Activated T-cell treated with anti-CD3 and anti-CD28 coated beads, Interleukin-2, amount 50 U/mL, for 48 hours (primary cell): ENCODE measurements around the gene PRX.
"Not testable (repeated sequence)": the region's sequence is repeated elsewhere in the genome, so short reads cannot be mapped to it uniquely, and the experiment has no call there.

ENCODE experiments used
- DNase-seq, 2 experiments: peaks; one replicate each; pipeline ENCODE4 v3.0.0-alpha.2; 2020

PRX gene

GRCh38 chr19:40413291-40413845 lies at the start of gene PRX:
PRX (minus strand) TSS chr19:40413378; CDS start chr19:40407932, 5,446 bp downstream.
- no peak for DNase-seq

GRCh38 chr19:40461669-40462221 lies 48.6 kb upstream of the PRX start:
- no peak for DNase-seq

DNA sequence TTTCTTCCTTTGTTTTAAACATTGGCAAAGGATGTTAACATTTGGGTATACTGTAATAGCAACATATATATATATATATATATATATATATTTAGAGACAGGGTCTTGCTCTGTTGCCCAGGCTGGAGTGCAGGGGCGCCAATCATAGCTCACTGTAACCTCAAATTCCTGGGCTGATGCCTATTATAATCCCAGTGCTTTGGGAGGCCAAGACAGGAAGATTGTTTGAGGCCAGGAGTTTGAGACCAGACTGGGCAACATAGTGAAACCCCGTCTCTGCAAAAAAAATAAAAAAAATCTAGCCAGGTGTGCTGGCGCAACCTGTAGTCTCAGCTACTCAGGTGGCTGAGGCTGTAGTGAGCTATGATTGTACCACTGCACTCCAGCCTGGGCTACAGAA lies 47.0 kb upstream of the PRX start:
- DNase-seq, result no peak

- no peak for DNase-seq
These were observed 45.4 kb upstream of the PRX start for GRCh38 chr19:40458597-40458974.

DNA sequence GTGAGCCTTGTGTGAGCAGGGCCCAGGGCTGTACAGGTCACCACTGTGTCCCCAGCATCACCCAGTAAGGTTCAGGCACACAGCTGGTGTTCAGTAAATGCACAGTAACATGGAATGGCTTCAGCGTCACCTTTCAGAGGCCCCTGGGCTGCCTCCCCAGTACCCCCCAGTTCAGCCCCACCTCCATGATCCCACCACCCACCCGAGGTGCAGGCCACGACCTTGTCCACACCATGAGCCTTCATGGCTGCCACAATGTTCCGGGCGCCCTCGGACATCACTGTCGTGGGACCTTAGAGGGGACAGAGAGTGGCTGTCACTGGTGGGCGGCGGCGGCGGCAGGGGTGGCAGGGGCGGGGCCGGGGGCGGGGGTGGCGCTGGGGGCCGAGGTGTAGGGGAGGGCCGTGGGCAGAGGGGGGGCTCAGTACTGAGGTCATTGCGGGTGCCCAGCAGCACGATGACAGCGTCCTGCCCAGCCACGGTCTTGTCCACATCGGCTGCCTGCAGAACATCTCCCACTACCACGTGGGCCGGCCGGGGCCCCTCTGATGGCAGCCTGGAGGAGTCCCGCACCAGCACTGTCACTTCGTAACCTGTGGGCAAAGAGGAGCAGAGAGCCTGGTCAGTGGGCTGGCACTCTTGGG lies 44.9 kb upstream of the PRX start:
- DNase-seq, result no peak

DNA sequence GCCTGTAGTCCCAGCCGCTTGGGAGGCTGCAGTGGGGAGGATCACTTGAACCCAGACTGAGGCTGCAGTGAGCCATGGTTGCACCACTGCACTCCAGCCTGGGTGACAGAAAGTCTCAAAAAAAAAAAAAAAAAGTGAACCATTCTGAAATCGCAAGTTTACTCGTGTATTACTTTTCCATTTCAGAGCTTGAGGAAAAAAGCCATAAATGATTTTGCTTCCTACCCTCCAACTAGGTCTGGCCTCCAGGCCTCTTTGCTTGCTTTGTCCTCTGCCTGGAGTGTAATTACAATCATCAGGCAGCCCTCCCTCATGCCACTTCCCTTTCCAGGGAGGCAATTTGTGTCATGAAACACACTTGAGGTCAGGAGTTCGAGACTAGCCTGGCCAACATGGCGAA lies 43.9 kb upstream of the PRX start:
- no peak for DNase-seq

DNA sequence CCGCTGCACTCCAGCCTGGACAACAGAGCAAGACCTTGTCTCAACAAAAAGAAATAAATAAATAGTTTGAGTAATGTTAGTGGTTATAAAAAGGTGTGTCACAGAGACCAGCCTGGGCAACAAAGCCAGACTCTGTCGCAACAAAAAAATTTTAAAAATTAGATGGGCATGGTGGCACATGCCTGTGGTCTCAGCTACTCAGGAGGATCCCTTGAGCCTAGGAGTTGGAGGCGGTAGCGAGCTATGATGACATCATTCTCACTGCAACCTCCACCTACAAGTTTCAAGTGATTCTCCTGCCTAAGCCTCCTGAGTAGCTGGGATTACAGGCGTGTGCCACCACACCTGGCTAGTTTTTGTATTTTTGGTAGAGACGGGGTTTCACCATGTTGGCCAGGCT lies 40.8 kb upstream of the PRX start:
- DNase-seq, result not testable (repeated sequence)

DNA sequence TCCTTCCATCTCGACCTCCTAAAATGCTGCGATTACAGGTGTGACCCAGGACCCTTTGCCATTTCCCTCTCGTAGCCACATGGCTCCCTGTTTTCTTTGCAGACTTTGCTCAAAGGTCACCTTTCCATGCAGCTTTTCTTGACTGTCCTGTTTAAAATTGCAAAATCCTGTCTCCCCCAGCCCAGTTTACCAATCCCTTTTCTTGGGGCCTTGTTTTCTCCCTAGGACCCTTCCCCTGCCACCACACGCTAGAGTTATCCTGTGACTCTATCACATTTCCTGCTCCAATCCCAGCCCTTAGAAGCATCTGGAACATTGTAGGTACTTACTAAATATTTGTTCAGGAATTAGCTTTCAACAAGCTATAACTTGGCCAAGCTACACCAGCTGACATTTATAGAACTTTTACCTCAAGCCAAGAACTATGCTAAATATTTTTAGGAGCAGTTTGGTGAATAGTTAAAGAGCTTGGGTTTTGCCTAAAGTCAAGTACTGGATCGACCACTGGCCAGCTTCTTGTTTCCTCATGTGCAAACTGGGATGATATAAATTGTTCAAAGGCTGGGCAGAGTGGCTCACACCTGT lies 40.1 kb upstream of the PRX start:
- DNase-seq, result no peak

DNA sequence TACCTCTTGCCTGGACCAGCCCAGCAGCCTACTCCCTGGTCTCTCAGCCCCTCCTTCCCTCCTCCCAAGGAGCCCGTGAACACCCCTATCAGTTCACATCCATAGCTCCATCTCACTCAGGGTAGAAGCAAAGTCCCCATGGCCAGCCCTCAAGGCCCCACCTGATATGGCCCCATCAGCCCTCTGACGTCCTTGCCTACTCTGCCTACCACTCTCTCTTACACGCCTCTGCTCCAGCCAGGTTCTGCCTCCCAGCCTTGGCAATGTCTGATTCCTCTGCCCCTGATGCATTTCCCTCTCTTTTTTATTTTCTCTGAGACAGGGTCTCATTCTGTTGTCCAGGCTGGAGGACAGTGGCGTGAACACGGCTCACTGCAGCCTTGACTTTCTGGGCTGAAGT lies 38.8 kb upstream of the PRX start:
- no peak for DNase-seq

GRCh38 chr19:40450664-40451063 lies 37.5 kb upstream of the PRX start:
- DNase-seq, result no peak

- no peak for DNase-seq
These were observed 36.3 kb upstream of the PRX start for GRCh38 chr19:40449506-40449905.

DNA sequence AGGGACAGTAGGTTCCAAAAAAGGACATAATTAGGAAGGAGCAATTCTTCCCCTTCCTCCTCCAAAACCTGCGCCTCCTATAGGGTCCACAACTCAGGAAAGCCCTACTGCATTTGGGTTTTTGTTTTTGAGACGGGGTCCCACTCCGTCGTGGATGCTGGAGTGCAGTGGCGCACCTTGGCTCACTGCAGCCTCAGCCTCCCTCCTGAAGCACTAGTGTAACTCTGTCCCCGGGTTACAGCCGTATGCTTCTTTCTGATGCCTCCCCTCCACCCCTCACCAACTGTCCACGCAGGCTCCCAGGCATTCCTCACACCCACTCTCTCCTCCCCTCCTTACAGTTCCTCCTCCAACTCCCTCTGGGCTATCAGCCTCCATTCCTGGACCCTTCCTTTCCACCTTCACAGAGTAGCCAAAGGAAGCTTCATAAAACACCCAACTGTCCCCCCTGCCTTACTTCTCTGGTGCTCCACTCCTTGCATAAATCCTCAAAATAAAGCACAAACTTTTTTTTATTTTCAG lies 33.1 kb upstream of the PRX start:
- DNase-seq, result no peak

- no peak for DNase-seq
These were observed 32.6 kb upstream of the PRX start for GRCh38 chr19:40445780-40446262.

DNA sequence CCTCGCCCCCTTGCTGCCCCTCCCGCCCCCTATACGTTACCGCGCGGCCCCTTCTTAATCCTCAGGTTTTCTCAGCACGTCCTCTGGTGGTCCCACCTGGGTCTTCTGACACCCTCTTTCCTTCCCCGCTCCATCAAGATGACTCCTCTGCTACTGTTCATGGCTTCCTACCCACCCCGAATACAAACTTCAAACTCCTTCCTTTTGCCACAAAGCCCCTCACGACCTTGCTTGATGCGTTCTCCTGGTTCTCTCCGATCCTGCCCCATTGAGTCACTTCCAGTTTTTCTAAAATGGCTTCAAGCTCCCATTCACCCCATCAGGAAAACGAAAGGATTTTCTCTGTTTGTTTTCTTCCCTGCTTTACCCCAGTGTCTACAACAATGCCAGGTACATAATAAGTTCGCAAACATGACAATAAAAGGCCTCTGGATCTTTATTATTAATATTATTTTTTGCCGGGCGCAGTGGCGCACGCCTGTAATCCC lies 31.7 kb upstream of the PRX start:
- no peak for DNase-seq

DNA sequence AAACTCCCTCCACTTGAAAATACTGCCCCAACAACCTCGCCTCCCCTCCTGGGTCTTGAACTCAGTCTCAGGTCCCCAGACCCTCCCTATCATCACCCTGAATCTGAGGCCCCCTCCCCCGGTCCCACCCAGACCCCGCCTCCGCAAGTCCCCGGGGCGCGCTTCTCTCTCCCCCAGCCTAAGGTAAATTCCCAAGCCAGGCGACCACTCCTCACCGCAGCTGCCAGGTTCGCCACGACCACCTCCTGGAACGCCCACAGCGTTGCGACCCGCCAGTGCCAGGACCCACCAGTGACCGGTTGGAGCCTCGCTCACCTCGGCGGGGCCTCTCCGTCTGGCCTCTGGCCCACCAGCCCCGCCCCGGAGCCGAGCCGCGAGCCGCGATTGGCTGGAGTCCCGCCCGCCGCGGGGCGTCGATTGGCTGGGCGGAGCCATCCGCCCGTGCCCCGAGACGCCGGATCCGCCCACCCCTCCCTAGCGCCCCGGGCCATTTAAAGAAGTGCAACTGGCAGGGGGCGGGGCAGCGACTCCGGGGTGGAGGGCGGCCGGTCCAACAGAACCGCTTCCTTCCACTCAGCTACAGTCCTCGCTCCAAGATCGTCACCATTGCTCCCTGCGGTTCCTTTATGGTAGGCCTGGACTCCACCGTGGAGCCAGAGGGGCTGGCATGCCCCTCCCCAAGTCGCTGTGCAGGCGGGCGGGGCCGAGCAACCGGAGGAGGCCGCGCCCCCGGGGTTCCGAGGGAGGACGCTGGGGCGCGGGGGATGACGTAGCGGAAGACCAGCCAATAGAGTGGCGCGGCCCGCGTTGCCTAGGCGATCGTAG lies 31.0 kb upstream of the PRX start, which contains the start of gene SERTAD3:
TSS of gene SERTAD3 (minus strand) at position 336 of the 825 bp plus-strand sequence. CDS start 2,255 bp downstream, outside the sequence.
- DNase-seq, result peak; percentile 98

DNA sequence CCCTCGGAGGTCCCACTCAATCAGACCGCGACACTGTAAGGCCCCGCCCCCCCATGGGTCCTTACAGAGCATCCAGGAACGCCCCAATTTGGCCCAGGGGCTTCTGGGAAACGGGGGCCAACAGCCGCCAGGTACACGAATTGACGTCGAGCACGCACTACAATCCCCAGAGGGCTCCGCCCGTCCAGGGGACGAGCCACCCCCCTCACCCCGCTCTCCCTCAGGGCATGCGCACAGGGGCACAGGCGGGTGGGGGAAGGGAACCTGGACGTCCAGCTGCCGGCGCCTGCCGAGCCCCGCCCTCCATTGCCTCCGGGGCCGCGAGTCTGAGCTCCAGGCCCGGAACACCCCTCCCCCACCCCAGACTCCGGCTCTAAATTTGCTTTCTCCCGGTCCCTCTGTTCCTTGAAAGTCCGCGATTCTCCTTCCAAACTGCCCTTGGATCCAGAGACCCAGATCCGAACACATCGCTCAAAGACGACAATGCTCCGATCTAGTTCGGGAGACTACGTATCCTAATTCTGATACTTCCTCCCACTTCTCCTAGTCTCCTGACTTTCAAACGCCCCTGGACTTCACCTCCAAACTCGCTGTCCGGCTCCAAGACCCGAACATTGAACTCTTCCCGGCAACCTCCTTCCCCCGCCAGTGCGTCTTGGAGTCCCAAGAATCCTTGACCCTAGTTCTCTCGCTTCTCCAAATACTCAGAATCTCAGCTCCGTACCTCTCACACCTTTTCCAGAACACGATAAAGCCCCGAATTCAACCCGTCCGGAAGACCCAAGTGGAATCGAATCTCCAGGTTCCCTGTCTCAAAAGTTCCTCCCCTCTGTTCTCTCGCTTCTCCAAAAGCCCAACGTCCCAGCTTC lies 30.2 kb upstream of the PRX start:
- DNase-seq, result peak; percentile 99

GRCh38 chr19:40442328-40443130 lies 29.4 kb upstream of the PRX start:
- DNase-seq, result no peak

GRCh38 chr19:40441719-40442253 lies 28.6 kb upstream of the PRX start:
- DNase-seq, result no peak

DNA sequence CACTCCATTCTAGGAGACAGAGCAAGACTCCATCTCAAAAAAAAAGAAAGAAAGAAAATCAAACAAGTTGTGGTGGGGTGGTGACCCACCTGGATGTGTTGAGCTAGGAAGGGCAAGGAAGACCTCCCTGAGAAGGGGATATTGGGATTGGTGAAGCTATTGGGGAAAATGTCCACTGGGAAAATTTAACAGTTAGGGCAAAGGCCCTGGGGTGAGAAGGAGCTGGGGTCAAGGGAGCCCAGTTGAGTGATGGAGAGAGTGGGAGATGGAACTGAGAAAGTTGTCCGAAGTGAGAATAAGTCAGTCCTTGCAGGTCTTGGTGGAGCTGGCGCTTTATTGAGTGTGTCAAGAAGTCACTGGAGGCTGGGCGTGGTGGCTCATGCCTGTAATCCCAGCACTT lies 25.1 kb upstream of the PRX start:
- no peak for DNase-seq

GRCh38 chr19:40433391-40434216 lies 20.4 kb upstream of the PRX start:
- DNase-seq, result peak; percentile 59 to 69
